ENCODE results near the gene SIGLEC9.

Gene SIGLEC9

DNA sequence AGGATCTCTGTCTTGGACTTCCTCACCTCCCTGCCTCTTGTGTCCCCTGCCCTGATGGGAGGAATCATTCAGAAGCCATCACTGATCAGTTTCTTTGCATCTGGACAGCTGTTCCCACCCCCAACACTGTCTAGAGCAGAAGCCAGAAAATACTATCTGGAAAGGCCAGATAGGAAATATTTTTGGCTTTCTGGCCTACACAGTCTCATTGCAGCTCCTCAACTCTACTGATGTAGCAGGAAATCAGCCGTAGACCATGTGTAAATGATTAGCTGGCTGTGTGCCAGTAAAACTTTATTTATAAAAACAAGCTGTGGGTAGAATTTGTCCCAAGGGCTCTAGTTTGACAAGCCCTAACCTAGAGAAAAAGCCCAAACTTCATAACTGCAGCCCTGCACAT is 23.0 kb downstream of the SIGLEC9 start:
- DNase-seq: no peak

DNA sequence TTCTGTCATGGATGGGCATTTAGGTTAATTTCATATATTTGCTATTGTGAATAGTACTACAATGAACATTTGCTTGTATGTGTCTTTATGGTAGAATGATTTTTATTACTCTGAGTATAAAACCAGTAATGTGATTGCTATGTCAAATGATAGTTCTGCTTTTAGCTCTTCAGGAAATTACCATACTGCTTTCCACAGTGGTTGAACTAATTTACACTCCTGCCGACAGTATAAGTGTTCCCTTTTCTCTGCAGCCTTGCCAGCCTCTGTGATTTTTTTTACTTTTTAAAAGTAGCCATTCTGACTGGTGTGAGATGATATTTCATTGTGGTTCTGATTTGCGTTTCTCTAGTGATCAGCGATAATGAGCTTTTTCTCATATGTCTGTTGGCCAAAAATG is 23.9 kb downstream of the SIGLEC9 start:
- DNase-seq: no peak

DNA sequence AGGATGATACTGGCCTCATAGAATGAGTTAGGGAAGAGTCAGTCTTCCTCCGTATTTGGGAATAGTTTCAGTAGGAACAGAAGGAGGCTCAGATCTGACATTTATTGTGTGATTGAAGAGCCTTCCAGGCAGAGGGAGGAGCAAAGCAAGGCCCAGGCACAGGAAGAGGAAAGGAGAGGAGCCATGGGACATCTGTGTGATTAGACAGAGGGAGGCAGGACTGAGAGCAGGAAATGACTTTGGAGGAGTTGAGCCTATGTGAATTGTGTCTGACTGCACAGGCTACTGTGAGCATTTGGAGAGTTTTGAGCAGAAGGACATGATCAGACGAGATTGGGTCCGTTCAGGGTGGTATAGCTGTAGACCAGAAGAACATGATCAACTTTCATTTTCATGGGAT is 25.9 kb downstream of the SIGLEC9 start:
- DNase-seq: no peak

DNA sequence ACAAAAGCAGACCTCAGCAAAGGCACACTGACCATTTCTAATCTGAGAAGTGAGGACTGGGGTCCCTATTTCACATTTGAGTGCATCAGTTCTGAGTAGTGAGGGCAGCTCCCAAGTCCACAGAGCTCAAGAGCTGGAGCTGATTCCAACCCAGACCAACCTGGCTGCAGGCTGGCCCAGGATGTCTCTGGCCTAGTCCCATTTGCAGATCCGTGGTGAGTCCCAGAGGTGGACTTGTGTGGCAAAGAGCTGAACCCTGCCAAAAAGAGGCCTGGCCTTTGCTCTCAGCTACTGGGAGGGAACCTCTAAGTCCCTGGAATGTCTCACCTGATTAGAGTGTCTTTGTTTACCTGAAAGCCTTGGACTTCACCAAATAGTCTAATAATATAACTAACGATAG is 32.0 kb downstream of the SIGLEC9 start:
- DNase-seq: no peak

DNA sequence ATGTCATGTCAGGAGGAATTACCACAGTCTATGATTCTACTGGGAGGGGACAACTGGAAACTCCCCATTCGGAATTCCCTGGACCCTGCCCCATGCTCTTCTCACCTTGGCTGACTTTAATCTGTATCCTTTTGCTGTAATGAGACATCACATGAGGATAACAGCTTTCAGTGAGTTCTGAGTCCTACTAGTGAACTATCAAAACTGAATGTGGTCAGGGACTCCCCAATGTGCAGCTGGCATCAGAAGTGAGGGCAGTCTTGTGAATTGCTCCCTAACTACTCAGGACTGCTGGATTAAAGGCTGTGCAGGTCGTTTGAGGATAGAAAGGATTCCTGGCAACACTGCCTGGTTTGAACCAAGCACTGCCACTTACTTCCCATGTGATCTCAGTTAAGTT is 32.6 kb downstream of the SIGLEC9 start:
- DNase-seq: no peak

DNA sequence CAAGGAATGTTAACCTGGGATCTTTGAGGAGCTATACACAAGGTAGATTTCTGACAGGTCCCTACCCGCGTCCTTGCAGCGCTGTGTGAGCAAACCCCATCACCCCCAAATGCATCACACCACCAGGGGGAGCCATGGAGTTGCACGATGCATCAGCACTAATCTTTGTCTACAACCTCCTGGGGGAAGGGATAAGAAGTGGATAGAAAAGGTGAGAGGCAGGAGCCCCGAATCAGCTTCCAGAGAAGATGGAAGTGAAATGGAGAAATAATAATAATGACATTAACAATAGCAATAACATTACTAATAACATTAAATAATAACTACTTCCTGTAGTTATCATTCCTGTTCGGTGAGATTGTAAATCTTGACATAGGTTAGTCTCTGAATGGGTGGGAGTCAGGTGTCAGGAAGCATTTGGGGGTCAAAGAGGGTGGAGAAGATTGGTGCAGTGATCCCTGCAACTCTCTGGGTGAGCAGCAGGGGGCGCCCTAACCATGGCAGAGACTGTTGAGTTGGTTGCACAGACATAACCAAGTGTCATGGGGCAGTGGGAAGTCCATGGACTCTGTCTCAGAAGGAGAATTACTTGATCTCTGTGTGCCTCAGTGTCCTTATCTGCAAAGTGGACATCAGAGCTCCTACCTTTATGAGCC is 33.9 kb downstream of the SIGLEC9 start:
- no peak for DNase-seq

DNA sequence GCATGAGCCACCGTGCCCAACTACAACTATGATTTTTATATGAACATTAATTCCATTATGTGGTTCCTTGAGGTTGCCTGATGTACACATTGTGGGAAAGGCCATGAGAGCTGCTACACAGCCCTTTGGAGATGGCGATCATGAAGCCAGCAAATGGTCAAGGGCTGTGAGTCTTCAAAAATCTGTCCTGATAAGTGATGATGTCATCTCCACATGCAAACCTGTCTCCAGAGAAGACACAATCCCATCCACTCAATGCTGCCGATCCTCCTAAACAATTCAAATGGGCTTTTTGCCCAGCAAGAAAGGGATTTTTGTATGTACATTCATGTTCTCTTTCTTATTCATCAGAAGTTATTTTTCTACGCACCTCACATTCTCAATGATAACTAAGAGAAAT is 35.0 kb downstream of the SIGLEC9 start:
- DNase-seq: no peak

DNA sequence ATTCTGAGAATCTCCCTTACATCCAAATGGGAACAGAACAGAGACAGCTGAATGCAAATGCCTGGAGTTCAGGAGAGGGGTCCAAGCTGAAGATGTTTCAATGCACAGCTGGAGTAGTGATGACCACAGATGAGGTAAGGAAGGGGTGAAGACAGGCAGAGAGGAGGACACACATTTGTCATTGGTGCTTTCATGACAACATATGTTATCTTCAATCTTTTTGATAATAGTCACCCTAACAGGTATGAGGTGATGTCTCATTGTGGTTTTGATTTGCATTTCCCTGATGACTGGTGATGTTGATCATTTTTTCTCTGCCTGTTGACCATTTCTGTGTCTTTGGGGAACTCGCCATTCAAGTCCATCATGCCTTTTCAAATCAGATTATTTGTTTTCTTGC is 36.6 kb downstream of the SIGLEC9 start:
- DNase-seq: no peak

DNA sequence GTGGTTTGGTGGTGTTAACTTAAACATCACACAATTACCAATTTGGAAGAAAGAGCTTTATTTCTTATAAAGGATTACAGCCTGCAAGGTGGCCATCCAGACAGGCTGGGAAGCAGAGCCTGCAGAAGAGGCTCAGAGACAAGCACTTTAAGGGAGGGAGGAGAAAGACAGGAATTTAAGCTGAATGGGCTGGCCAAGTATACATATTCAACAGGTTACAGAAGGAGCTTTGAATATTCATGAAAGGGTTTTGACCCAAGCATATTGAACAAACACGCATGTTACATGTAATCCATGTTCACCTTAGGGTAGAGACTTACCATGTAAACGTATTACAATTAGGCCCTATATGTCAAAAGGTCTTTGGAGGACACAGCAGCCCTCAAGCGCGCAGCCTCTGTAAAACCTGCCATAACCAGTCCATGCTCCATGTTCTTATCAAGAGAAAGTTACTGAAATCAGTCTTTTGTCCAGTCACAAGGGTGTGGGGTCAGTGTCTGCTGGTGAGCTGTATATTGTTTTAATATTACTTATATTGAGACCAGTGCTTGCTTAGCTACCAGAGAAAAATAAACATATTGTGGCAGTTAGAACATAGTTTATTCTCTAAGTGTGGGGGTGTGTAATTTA is 37.3 kb downstream of the SIGLEC9 start:
- DNase-seq: no peak

DNA sequence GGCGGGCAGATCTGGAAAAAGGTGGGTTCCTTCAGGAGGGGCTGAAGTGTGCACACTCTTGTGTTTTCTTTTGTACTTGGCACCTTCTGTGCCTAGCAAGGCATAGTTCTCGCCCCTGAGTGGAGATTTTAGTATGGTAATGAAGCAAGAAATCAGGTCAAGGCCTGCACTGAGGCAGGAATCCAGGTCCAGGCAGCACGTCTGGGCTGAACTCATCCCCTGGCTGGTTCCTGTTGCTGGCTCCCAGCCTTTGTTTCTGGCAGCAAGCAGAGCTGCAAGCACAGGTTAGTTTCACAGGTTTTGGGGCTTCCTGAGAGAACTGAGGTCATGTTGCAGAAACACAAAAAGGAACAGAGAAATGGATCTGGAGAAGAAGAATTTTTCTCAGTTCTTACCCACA is 38.6 kb downstream of the SIGLEC9 start:
- no peak for DNase-seq

DNA sequence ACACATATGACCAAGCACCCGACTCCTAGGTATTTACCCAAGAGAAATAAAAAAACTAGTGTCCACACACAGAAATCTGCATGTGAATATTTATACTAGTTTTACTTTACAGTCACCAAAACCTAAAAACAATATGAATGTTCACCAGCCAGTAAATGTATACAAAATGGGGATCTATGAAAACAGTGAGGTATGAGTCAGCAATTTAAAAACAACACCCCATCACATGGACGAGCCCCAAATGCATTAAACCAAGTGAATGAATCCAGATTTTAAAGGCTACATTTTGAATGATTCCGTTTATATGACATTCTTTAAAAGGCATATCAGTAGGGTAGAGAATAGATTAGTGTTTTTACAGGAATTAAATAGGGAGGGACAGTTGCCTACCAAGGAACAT is 39.5 kb downstream of the SIGLEC9 start:
- DNase-seq: no peak

DNA sequence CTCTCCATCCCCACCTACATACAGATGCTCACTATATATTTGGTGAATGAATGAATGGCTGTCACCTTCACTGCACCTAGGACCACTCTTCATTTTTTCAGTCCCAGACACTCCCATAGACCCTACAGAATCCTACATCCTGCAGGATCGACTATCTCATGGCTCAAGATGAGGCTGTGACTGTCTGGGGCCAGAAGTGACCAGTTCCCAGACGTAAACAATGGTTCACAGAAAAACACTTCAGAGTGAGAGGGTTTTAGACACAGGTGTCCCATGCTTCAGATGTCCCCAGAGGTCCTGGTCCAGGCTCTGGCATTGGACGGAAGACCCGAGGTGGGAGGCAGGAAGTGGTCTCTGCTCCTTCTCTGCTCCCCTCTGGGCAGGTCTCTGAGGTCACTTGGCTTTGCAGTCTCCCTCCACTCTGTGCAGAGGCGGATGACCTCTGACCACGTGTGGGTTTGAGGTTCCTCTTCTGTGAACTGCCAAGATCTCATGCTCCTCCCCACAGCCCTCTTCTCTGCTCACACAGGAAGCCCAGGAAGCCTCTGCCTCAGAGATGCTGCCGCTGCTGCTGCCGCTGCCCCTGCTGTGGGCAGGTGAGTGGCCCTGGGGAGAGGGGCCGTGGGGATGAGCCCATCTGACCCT is 42.3 kb downstream of the SIGLEC9 start:
- no peak for DNase-seq

DNA sequence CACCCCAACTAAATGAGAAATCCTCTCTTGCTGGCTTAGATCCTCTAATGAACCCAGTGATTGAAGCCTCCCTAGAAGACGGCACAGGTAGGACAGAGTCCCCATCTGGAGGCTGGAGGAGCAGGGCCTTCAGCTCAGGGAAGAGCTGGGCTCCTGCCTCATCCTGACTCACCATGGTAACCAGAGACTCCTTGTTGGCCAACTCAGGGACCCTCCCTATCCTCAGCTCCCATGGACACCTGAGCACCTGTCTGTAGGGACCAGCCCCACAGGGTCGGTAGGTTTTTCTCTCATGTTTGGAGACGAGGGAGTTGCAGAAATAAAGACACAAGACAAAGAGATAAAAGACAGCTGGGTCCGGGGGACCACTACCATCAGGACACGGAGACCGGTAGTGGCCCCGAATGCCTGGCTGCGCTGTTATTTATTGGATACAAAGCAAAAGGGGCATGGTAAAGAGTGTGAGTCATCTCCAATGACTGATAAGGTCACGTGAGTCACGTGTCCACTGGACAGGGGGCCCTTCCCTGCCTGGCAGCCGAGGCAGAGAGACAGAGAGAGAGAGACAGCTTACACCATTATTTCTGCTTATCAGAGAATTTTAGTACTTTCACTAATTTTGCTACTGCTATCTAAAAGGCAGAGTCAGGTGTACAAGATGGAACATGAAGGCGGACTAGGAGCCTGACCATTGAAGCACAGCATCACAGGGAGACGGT is 44.0 kb downstream of the SIGLEC9 start:
- DNase-seq: no peak

DNA sequence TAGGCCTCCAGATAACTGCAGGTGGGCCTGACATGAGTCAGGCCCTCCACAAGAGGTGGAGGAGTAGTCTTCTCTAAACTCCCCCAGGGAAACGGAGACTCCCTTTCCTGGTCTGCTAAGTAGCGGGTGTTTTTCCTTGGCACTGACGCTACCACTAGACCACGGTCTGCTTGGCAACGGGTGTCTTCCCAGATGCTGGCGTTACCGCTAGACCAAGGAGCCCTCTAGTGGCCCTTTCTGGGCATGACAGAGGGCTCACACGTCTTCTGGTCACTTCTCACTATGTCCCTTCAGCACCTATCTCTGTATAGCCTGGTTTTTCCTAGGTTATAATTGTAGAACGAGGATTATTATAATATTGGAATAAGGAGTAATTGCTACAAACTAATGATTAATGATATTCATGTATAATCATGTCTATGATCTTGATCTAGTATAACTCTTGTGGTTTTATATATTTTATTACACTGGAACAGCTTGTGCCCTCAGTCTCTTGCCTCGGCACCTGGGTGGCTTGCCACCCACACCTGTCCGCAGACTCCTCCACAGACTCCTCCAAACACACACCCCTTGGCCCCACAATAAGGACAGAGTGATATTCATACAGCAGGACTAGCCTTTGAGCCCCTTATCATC is 44.7 kb downstream of the SIGLEC9 start:
- peak; percentile 24 for DNase-seq

DNA sequence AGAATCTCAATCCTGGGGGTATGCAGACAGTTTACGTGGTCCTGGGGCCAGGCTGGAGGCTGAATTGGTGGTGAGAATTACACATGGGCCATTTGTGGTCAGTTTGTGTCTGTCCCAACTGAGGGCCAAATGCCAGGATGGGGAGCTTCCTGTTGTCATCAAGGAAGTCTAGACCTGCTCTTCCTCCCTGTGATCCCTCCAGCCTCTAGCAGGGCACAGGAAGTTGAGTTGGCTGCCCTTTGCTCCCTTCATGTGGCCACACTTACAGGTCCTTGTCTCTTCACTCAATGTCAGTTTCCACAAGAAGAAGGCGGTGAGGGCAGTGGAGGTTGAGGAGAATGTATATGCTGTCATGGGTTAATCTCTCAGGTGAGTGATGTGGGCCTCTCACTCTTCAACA is 47.5 kb downstream of the SIGLEC9 start:
- DNase-seq: no peak

DNA sequence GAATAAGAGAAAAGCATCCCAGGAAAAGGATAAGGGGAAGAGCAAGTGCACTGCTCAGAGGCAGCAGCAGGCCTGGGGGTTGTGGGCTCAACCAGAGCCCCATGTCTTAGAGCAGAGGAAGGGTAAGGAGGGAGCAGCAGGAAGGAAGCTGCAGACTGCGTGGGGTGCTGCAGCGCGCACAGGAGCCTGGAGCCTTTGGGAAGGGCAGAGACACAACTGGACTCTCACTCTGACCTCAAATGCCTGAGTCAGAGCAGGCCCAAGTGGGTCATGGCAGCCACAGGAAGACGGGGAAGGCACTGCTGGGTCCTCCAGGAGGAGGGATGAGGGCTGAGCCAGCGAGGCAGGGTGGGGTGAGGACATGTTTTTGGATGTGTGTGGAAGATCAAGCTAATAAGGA is 49.0 kb downstream of the SIGLEC9 start:
- no peak for DNase-seq

DNA sequence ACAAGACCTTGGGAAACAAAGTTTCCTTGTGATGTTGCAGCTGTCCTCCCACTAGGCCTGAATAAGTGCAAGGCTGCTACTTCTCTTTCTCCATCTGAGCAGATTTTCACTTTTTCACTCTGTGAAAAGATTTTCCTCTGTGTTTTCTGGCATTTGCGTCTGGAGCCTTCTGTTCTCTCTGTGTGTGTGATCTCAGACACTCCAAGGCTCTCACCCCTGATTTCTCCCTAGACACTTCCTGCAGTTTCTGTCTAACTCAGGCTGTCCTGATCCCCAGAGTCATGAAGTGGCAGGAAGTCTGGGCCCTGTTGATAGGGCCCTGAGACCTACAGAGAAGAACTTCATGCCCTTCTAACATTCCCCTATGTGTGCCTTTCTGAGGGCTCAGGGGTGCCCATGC is 54.5 kb downstream of the SIGLEC9 start:
- no peak for DNase-seq
